CD4-positive, alpha-beta T cell treated with Interleukin-6 for 4 hours (primary cell): ENCODE results near the gene MYO5B.
"Not testable (repeated sequence)": the region's sequence is repeated elsewhere in the genome, so short reads cannot be mapped to it uniquely, and the experiment has no call there.

ENCODE experiments used
- DNase-seq: peaks from one replicate; pipeline ENCODE4 v3.0.0-alpha.2; 2020; ENCODE audit warnings: mixed read lengths

Gene MYO5B

DNA sequence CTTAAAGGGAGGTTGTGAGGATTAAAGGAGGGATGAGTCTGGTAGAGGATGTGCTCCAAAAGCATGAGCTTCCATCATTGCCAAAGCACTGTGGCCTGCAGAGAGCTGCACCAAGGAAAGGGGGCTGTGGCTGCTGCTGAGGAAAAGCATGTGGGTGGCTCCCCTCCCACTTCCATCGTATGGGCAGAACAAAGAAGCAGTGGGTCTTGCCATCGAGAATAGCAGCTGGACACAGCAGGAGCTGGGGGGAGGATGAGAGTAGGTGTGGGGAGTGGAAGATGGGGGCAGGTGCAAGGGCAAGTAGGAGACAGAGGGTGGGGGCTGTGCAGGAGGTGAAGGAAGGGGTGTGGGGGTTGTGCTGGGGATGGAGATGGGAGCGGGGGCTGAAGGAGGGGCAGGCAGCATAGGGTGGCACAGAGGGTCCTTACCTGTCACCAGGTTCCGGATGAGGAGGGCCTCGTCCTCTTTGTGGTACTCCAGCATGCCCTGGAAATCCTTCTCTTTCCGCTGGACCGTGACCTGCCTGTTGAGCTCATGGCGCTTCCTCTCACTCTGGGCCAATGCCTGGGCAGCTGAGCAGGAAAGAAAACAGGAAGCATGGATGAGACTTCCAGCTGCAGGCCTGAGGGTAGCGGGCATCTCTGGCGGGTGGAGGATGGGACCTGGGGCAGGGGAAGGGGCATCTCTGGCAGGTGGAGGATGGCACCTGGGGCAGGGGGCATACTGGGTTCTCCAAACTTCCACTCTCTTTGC lies 348.1 kb downstream of the MYO5B start:
- DNase-seq: no peak

DNA sequence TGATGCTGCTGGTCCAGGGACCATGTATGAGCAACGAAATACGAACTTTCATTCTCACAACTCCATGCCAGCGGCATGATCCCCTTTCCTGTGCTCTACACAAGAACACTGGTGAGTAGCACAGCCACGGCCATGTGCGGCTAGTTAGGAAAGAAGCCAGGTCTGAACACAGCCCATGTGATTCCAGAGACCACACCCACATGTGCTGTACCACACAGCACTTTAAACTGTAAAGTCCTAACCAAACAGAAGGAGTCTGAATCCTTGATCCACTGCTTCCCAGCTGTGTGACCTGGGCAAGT lies 348.6 kb downstream of the MYO5B start:
- no peak for DNase-seq

- no peak for DNase-seq
Observed at GRCh38 chr18:49845629-49846360, 349.2 kb downstream of the MYO5B start.

- DNase-seq: no peak
Observed at GRCh38 chr18:49844903-49845302, 350.0 kb downstream of the MYO5B start.

GRCh38 chr18:49843778-49844625 lies 350.9 kb downstream of the MYO5B start:
- no peak for DNase-seq

DNA sequence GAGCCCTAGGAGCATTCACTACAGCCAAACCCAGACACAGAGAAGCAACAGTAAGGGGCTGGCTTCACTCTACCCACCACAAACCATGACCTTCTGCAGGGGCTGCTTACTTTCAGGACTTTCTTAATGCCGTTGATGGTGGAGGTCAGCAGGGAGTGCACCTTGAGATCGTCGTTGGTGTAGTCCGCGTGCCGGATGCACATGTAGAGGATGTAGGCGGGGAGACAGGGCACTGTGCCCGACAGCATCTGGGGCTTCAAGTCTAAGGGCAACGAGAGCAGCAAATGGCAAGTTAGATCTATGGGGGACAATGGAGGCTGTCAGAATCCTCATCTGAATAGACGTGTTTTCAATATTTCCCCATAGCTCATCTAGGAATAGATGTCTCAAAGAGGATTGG lies 351.8 kb downstream of the MYO5B start:
- DNase-seq: no peak

DNA sequence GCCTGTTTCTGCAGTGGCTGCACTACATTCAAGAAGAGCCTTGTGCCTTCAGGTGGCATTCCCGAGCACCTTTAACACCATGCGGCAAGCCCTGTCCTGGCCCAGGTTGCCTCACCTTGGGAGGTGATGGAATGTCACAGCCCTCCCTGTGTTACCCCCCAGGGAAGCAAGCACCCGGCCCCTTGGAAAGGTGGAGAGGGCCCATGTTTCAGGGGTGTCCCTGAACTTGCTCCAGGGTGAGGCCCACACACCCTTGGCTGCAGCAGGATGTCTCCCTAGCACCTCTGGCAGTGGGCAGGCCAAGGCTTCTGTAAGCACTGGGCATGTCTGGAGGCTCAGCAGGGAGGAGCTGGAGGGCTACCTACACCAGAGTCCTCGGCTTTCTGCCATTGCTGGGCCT lies 352.3 kb downstream of the MYO5B start:
- DNase-seq: no peak

- DNase-seq: no peak
Observed at GRCh38 chr18:49841236-49842217, 353.4 kb downstream of the MYO5B start.

DNA sequence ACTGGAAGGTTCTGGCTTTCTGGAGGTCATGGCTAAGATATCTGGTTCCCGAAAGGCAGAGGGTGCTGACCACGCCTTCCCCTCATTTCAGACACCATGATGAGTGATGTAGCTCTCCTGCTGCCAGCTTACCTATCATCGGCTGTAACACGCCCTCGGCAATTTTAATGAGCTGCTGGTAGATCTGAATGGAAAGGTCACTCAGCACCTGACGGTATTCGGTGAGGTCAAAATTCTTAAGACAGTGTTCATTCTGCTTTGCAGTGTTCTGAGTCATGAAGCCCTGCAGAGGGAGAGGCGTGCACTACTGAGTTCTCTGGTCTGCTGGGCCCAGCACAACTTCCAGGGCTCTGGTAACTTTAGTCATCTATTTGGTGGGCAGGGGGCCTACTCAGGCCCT lies 355.9 kb downstream of the MYO5B start:
- DNase-seq: no peak

GRCh38 chr18:49838381-49838780 lies 356.6 kb downstream of the MYO5B start:
- no peak for DNase-seq

DNA sequence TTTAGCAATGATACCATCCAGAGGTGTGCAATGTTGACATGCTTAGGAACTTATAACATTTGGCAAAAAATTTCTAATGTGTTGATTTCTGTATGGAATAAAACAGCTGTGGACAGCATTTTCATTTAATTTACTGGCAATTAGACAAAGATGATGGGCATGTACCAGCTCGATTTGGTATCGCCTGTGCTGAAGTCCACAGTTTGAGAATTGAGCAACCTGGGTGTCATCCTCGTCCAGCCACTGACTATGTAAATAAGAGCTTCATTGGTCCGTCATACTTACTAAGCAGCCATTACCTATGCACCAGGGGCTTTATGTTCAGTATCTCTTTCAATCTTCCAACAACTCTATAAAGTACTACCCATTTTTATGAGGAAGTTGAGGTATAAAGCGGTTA lies 357.1 kb downstream of the MYO5B start:
- DNase-seq: no peak

- DNase-seq: not testable (repeated sequence)
Observed at GRCh38 chr18:49837316-49837835, 357.6 kb downstream of the MYO5B start.

DNA sequence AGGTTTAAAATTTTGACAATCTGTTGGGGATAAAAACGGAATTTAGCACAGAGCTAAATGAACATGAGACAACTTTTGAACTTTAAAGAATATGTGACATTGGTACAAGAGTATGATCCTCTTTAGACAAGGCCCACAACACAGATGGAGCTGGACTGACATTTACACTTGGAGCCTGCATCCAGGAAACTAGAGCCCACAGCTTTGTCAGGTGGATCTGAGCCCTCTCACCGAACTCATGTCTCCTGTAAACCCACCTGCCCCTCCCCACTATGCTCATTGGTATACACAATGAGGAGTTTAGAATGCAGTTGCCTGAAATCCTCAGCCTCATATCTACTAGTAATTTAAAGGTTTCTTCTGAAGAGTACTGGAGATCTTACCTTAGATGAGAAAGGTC lies 359.5 kb downstream of the MYO5B start:
- no peak for DNase-seq

DNA sequence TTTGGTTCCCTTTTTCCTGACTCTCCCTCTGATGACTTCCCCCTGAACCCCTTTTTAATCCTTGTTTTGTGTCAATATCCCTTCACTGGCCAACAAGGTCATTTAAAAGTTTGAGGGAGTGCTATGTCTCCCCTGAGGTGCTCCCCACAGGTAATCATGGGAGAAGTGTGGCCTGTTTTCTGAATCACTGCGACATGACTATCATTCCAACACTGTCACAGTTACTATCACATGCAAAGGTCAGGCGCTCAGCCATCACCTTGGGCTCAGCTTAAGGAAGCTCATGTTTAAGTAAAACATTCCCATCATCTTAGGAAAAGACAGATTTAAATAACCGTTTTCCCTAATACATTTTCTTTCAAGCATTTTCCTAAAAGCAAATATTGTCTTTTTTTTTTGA lies 360.7 kb downstream of the MYO5B start:
- DNase-seq: no peak

- DNase-seq: no peak
Observed at GRCh38 chr18:49833814-49834213, 361.1 kb downstream of the MYO5B start.

GRCh38 chr18:49832221-49832647 lies 362.7 kb downstream of the MYO5B start:
- DNase-seq: no peak

GRCh38 chr18:49827996-49828395 lies 367.0 kb downstream of the MYO5B start:
- DNase-seq: no peak

- DNase-seq: peak; percentile 66
Observed at GRCh38 chr18:49819823-49820671, 374.9 kb downstream of the MYO5B start.

DNA sequence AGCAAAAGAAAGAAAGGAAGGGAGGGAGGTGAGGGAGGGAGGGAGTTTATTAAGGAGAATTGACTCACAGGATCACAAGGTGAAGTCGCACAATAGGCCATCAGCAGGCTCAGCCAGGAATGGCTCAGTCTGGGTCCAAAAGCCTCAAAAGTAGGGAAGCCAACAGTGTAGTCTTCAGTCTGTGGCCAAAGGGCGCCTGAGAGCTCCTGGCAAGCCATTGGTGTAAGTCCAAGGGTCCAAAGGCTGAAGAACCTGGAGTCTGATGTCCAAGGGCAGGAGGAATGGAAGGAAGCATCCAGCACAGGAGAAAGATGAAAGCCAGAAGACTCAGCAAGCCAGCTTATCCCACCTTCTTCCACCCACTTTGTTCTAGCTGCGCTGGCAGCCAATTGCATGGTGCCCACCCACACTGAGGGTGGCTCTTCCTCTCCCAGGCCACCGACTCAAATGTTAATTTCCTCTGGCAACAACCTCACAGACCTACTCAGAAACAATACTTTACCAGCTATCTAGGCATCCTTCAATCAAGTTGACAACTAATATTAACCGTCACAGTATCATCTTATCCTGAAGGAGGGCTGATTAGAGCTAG lies 375.8 kb downstream of the MYO5B start:
- DNase-seq: no peak

GRCh38 chr18:49817947-49818346 lies 377.0 kb downstream of the MYO5B start:
- no peak for DNase-seq

GRCh38 chr18:49815927-49816326 lies 379.0 kb downstream of the MYO5B start:
- no peak for DNase-seq
